CD14-positive monocyte (primary cell): ENCODE results near the gene CISD3. TPM values are rescaled to one million over a fixed set of nuclear protein-coding genes. Genes with fewer than 3 reads are reported as not detected.

Experiments used
- DNase-seq, 3 donors: peaks; one replicate each; pipeline ENCODE4 v3.0.0-alpha.2; 2011 to 2022
- H2AFZ ChIP-seq: 2 replicates; pipeline ENCODE4 v1.6.0; 2012; ENCODE audit warnings: mild to moderate bottlenecking, low read depth, low read length, inconsistent platforms; ENCODE audit not compliant: insufficient read depth, poor library complexity, severe bottlenecking
- H3K27ac ChIP-seq, 2 donors: 1 replicate in 1 of 2; 2 replicates in 1 of 2; pipeline ENCODE4 v1.5.1; 2012 to 2013; ENCODE audit warnings: low read length in 2 of 2, control low read depth in 1 of 2, inconsistent platforms in 1 of 2, low read depth in 1 of 2, mild to moderate bottlenecking in 1 of 2
- H3K27me3 ChIP-seq, 2 donors: one replicate each; pipeline versions ENCODE4 v1.6.0 to v1.6.1; 2011 to 2013; ENCODE audit warnings: low read length in 2 of 2; ENCODE audit not compliant: control insufficient read depth in 2 of 2, insufficient read depth in 2 of 2
- H3K36me3 ChIP-seq, 2 donors: replicated peaks in 1 of 2; 1 replicate in 1 of 2; 2 replicates in 1 of 2; pipeline versions ENCODE4 v1.5.1 to v1.6.1; 2012 to 2013; ENCODE audit warnings: low read length in 2 of 2, control low read depth in 1 of 2, inconsistent platforms in 1 of 2, mild to moderate bottlenecking in 1 of 2; ENCODE audit not compliant: insufficient read depth in 2 of 2, control insufficient read depth in 1 of 2
- H3K4me1 ChIP-seq, 2 donors: 1 replicate in 1 of 2; 2 replicates in 1 of 2; pipeline versions ENCODE4 v1.5.1 to v1.6.1; 2012 to 2013; ENCODE audit warnings: low read length in 2 of 2, control low read depth in 1 of 2, inconsistent platforms in 1 of 2, mild to moderate bottlenecking in 1 of 2, moderate library complexity in 1 of 2; ENCODE audit not compliant: insufficient read depth in 2 of 2, control insufficient read depth in 1 of 2
- H3K4me2 ChIP-seq: replicated peaks from 2 replicates; pipeline ENCODE3; 2012; ENCODE audit warnings: low read length, moderate library complexity, mild to moderate bottlenecking; ENCODE audit not compliant: poor library complexity, severe bottlenecking; ENCODE audit errors: extremely low read depth
- H3K4me3 ChIP-seq, 3 experiments: fragments of 200-600 bp in 1 of 3; sonication (generic) in 1 of 3; replicated peaks in 1 of 3; 1 replicate in 2 of 3; 2 replicates in 1 of 3; pipeline ENCODE4 v1.5.1; 2011 to 2013; ENCODE audit warnings: low read length in 3 of 3, mild to moderate bottlenecking in 3 of 3, control low read depth in 2 of 3, low read depth in 2 of 3, inconsistent platforms in 1 of 3, moderate library complexity in 1 of 3
- H3K79me2 ChIP-seq: 2 replicates; pipeline ENCODE4 v1.6.0; 2012; ENCODE audit warnings: mild to moderate bottlenecking, control low read depth, inconsistent platforms, low read length, moderate library complexity; ENCODE audit not compliant: insufficient read depth
- H3K9ac ChIP-seq: 2 replicates; pipeline ENCODE4 v1.6.0; 2017; ENCODE audit warnings: low read length, mild to moderate bottlenecking; ENCODE audit not compliant: insufficient read depth, poor library complexity, severe bottlenecking
- H3K9me3 ChIP-seq, 2 donors: replicated peaks in 1 of 2; 1 replicate in 1 of 2; 2 replicates in 1 of 2; pipeline versions ENCODE4 v1.5.1 to v1.6.1; 2012 to 2013; ENCODE audit warnings: low read length in 2 of 2, control low read depth in 1 of 2; ENCODE audit not compliant: control insufficient read depth in 1 of 2, insufficient read depth in 1 of 2
- H4K20me1 ChIP-seq: 2 replicates; pipeline ENCODE4 v1.6.0; 2012; ENCODE audit warnings: mild to moderate bottlenecking, low read length, control low read depth, moderate library complexity; ENCODE audit not compliant: insufficient read depth
- H3K27ac Mint-ChIP-seq, 7 donors: one replicate each; pipeline ENCODE4 v1.8.0; 2020; ENCODE audit warnings: mild to moderate bottlenecking in 7 of 7, mixed read lengths in 7 of 7, moderate library complexity in 6 of 7, inconsistent platforms in 2 of 7
- H3K27me3 Mint-ChIP-seq, 3 donors: one replicate each; pipeline ENCODE4 v1.8.0; 2021 to 2022; ENCODE audit warnings: low read depth in 3 of 3, mild to moderate bottlenecking in 3 of 3, mixed read lengths in 3 of 3, moderate library complexity in 3 of 3, inconsistent platforms in 1 of 3
- H3K36me3 Mint-ChIP-seq, 2 donors: one replicate each; pipeline ENCODE4 v1.8.0; 2020; ENCODE audit warnings: mixed read lengths in 2 of 2, inconsistent platforms in 1 of 2, mild to moderate bottlenecking in 1 of 2
- H3K4me1 Mint-ChIP-seq: one replicate; pipeline ENCODE4 v1.8.0; 2020; ENCODE audit warnings: mild to moderate bottlenecking, mixed read lengths
- H3K4me3 Mint-ChIP-seq, 2 donors: one replicate each; pipeline ENCODE4 v1.8.0; 2020; ENCODE audit warnings: mild to moderate bottlenecking in 2 of 2, mixed read lengths in 2 of 2, moderate library complexity in 1 of 2
- H3K9me3 Mint-ChIP-seq, 7 donors: one replicate each; pipeline ENCODE4 v1.8.0; 2020 to 2022; ENCODE audit warnings: mixed read lengths in 7 of 7, mild to moderate bottlenecking in 6 of 7, moderate library complexity in 6 of 7, inconsistent platforms in 2 of 7
- CTCF ChIP-seq: fragments of 200-600 bp; IDR thresholded peaks from one replicate; pipeline ENCODE4 v1.8.0; 2022; ENCODE audit warnings: antibody characterized with exemption, mild to moderate bottlenecking
- WGBS: methylation state at CpG from one replicate; pipeline ENCODE4 v1.1.5; 2013; ENCODE audit warnings: missing lambda C conversion rate; ENCODE audit not compliant: insufficient coverage; 5-methylcytosine and 5-hydroxymethylcytosine counted together
- intact Hi-C, 2 donors: fragments of 100-400 bp; cut with micrococcal nuclease; formaldehyde crosslinking; loops; one replicate each; pipeline versions ENCODE4 v1.15.0 to v1.15.1; 2023
- polyA plus RNA-seq, 3 donors: library from polyadenylated mRNA; depleted of rRNA in 1 of 3; unstranded in 2 of 3; stranded (reverse) in 1 of 3; fragments of 300-500 nt in 2 of 3; fragments of >200 nt in 1 of 3; fragmentation: Illumina TruSeq in 2 of 3; gene quantifications; 1 replicate in 2 of 3; 2 replicates in 1 of 3; pipeline ENCODE4 v1.2.3, GENCODE V29; 2012 to 2021

The CISD3 gene
- polyA plus RNA-seq, 3 donors, result 7.1 to 61.2 (median 53.4) TPM

DNA sequence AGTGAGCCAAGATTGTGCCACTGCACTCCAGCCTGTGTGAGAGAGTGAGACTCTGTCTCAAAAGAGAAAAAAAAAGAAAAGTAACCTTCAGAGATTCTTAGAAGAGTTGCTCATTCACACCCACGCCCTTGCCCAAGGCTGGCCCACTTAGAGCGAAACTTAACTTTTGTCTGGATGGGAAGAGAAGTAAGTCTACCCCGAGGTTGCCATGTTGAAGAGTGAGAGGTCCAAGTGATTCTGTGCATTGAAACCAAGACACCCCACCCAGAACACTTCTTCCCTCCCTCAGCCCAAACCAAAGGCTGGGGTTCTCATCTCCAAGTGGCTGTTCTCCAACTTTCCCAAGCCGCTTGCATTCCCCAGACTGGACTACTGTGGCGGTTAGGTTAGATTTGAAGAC lies 2.4 kb upstream of the CISD3 start:
- intact Hi-C loops, result no loop called here
- H3K27me3 ChIP-seq, result no peaks in the 10 kb centered on the region
- H3K27ac ChIP-seq, result no peak overlapping the region
- peak overlapping the region; percentile 62 for H3K4me2 ChIP-seq
- Mint-ChIP-seq H3K36me3 (peaks cover 18 to 20% of the 10 kb centered on the region in 2 donors), H3K9me3 (peaks cover 0 to 3% (median 0%) of the 10 kb centered on the region in 7 donors), H3K4me3 (peak overlapping the region; percentile 56 to 76), H3K27me3 (peaks cover 0 to 7% (median 1%) of the 10 kb centered on the region in 3 donors), H3K27ac (peak overlapping the region in 6 of 7 donors; percentile 46 to 73 (median 62)), H3K4me1 (peaks cover 58% of the 10 kb centered on the region)
- WGBS, result no CpG with 5 or more reads among the region's 5 CpGs
- no peak for TF ChIP-seq CTCF
- no peaks in the 10 kb centered on the region for H3K9me3 ChIP-seq
- H3K4me3 ChIP-seq, result peak overlapping the region in 1 of 3 experiments; percentile 49
- peaks cover 3 to 4% of the 10 kb centered on the region in 2 donors for H3K36me3 ChIP-seq
- no peak overlapping the region for H3K9ac ChIP-seq
- no peaks in the 10 kb centered on the region for H4K20me1 ChIP-seq
- DNase-seq, result no peak
- H2AFZ ChIP-seq, result peak overlapping the region; percentile 39
- peaks cover 54 to 59% of the 10 kb centered on the region in 2 donors for H3K4me1 ChIP-seq
- H3K79me2 ChIP-seq, result no peaks in the 10 kb centered on the region

- H3K9me3 Mint-ChIP-seq, result peaks cover 0 to 3% (median 0%) of the 10 kb centered on the region in 7 donors
- Histone ChIP-seq H3K9ac (no peak overlapping the region), H3K4me3 (peak overlapping the region in 1 of 3 experiments; percentile 49), H3K27ac (peak overlapping the region; percentile 17 to 24), H3K79me2 (no peaks in the 10 kb centered on the region), H2AFZ (peak overlapping the region; percentile 39), H3K36me3 (peaks cover 0 to 5% of the 10 kb centered on the region in 2 donors), H3K27me3 (no peaks in the 10 kb centered on the region), H3K9me3 (no peaks in the 10 kb centered on the region), H4K20me1 (no peaks in the 10 kb centered on the region), H3K4me1 (peaks cover 54 to 59% of the 10 kb centered on the region in 2 donors), H3K4me2 (peak overlapping the region; percentile 62)
- peak overlapping the region; percentile 56 to 76 for H3K4me3 Mint-ChIP-seq
- H3K4me1 Mint-ChIP-seq, result peaks cover 60% of the 10 kb centered on the region
- peak overlapping the region; percentile 21 to 73 (median 62) for H3K27ac Mint-ChIP-seq
- TF ChIP-seq CTCF, result no peak
- intact Hi-C loops, result no loop called here
- H3K36me3 Mint-ChIP-seq, result peaks cover 19 to 22% of the 10 kb centered on the region in 2 donors
- 23% methylated on average over 4 of the region's 8 CpGs for WGBS
- peak in 2 of 3 donors; percentile 47 to 50 for DNase-seq
- H3K27me3 Mint-ChIP-seq, result peaks cover 0 to 7% (median 0%) of the 10 kb centered on the region in 3 donors
Measured at GRCh38 chr17:38728290-38728831, 1.8 kb upstream of the CISD3 start.
